ENCODE measurements around the gene FAM174B. TPM values are rescaled to one million over a fixed set of nuclear protein-coding genes. Genes with fewer than 3 reads are reported as not detected.

Gene FAM174B
- total RNA-seq, 4 donors from 2014 or later: 6.6 to 16.5 (median 9.7) TPM

GRCh38 chr15:92613841-92614240 lies 41.7 kb downstream of the FAM174B start:
- TF ChIP-seq POLR2A (IDR thresholded peaks at IDR 0.05) (no peak), CTCF (IDR thresholded peaks at IDR 0.05) (no peak), EP300 (IDR thresholded peaks at IDR 0.05) (no peak)
- peaks cover 0 to 12% (median 1%) of the 10 kb centered on the region in 4 donors for H3K4me1 ChIP-seq
- H3K9me3 ChIP-seq: no peaks in the 10 kb centered on the region
- no peak overlapping the region for H3K4me3 ChIP-seq
- H3K27ac ChIP-seq: no peak overlapping the region
- no peak for DNase-seq (ENCODE audit: low spot score in 2 of 2)
- H3K36me3 ChIP-seq: no peaks in the 10 kb centered on the region
- WGBS, 2 donors: 80 to 90% methylated on average over 7 of the region's 7 CpGs
- H3K27me3 ChIP-seq: no peaks in the 10 kb centered on the region

- no peak overlapping the region for H3K27ac ChIP-seq
- peaks cover 0 to 8% (median 1%) of the 10 kb centered on the region in 4 donors for H3K4me1 ChIP-seq
- 93 to 97% methylated on average over 4 of the region's 4 CpGs for WGBS, 2 donors
- H3K9me3 ChIP-seq: no peaks in the 10 kb centered on the region
- H3K27me3 ChIP-seq: no peaks in the 10 kb centered on the region
- no peak overlapping the region for H3K4me3 ChIP-seq
- DNase-seq (ENCODE audit: low spot score in 2 of 2): no peak
- TF ChIP-seq POLR2A (IDR thresholded peaks at IDR 0.05) (no peak), CTCF (IDR thresholded peaks at IDR 0.05) (no peak), EP300 (IDR thresholded peaks at IDR 0.05) (no peak)
- no peaks in the 10 kb centered on the region for H3K36me3 ChIP-seq
Measured at GRCh38 chr15:92612891-92613290, 42.7 kb downstream of the FAM174B start.

- Histone ChIP-seq H3K27ac (no peak overlapping the region), H3K36me3 (no peaks in the 10 kb centered on the region), H3K4me1 (peaks cover 0 to under 1% (median under 1%) of the 10 kb centered on the region in 4 donors), H3K9me3 (no peaks in the 10 kb centered on the region), H3K27me3 (no peaks in the 10 kb centered on the region), H3K4me3 (no peak overlapping the region)
- TF ChIP-seq POLR2A (IDR thresholded peaks at IDR 0.05) (no peak), EP300 (IDR thresholded peaks at IDR 0.05) (no peak), CTCF (IDR thresholded peaks at IDR 0.05) (no peak)
- WGBS, 2 donors: 70 to 74% methylated on average over 7 of the region's 7 CpGs
- DNase-seq (ENCODE audit: low spot score in 2 of 2): no peak
Measured at GRCh38 chr15:92611995-92612745, 43.4 kb downstream of the FAM174B start.

GRCh38 chr15:92611150-92611549 lies 44.4 kb downstream of the FAM174B start:
- no peak for DNase-seq (ENCODE audit: low spot score in 2 of 2)
- TF ChIP-seq EP300 (IDR thresholded peaks at IDR 0.05) (no peak), CTCF (IDR thresholded peaks at IDR 0.05) (no peak), POLR2A (IDR thresholded peaks at IDR 0.05) (no peak)
- H3K4me3 ChIP-seq: no peak overlapping the region
- no peaks in the 10 kb centered on the region for H3K36me3 ChIP-seq
- H3K4me1 ChIP-seq: no peaks in the 10 kb centered on the region
- H3K27ac ChIP-seq: no peak overlapping the region
- no peaks in the 10 kb centered on the region for H3K9me3 ChIP-seq
- H3K27me3 ChIP-seq: no peaks in the 10 kb centered on the region

- H3K9me3 ChIP-seq: no peaks in the 10 kb centered on the region
- H3K4me3 ChIP-seq: no peak overlapping the region
- H3K4me1 ChIP-seq: no peaks in the 10 kb centered on the region
- no peak for DNase-seq (ENCODE audit: low spot score in 2 of 2)
- H3K27ac ChIP-seq: no peak overlapping the region
- WGBS, 2 donors: 80 to 81% methylated on average over 9 of the region's 9 CpGs
- TF ChIP-seq CTCF (IDR thresholded peaks at IDR 0.05) (no peak), EP300 (IDR thresholded peaks at IDR 0.05) (no peak), POLR2A (IDR thresholded peaks at IDR 0.05) (no peak)
- no peaks in the 10 kb centered on the region for H3K36me3 ChIP-seq
- H3K27me3 ChIP-seq: no peaks in the 10 kb centered on the region
Measured at GRCh38 chr15:92610101-92610520, 45.5 kb downstream of the FAM174B start.

Data from tibial nerve (tissue), 4 donors.